ENCODE measurements around the gene UGT1A1.

DNA sequence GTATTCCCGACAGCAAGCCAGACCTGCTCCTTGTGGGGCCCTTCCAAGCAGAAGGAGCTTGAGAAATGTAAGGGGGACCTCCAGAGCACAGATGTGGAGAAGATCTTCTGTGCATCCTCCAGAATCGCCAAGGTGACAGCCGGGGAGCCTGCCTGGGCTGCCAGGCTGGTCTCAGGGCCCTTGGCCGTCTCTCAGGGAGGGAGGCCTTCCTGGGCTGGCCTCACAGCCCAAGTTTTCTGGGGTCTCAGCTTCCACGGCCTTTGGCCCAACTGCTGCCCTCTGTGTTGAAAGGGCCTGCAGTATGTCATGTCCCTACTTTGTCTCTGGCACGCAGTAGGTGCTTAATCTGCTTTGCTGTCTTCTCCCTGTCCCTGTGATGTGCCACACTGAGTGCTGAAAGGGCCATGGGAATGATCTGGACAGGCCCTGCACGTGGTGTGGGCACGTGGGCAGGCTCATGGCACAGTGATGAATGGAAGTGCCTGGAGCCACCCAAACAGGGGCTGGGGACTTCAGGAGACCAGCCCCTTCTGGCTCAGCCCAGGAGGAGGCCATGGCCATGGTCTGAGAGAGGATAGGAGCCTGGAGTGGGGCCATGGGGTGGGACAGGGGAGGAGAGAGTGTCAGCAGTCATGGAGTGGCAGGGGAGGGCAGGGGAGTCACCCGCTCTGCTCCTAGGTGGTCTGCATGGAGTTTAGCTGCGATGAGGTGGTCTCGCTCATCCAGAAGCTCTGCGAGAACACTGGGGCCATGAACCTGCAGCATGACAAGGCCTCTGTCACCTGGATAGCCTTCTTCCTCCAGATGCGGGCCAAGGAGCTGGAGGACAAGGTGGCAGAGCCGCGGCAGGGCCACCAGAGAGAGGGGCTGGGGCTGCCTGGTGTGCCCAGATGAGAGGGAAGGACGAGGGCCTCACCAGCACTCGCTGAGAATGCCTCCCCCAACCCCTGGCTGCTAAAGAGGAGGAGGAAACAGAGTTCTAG is 58.9 kb downstream of the UGT1A1 start:
- no peak for TF ChIP-seq CTCF (IDR thresholded peaks at IDR 0.05)
- no peak for TF ChIP-seq EP300 (IDR thresholded peaks at IDR 0.05; ENCODE audit: low read depth)

Data from transverse colon (tissue), 3 donors.